Lower lobe of right lung (tissue), 2 donors: ENCODE results near the gene GLCE. TPM values are rescaled to one million over a fixed set of nuclear protein-coding genes. Genes with fewer than 3 reads are reported as not detected.
A peak's percentile ranks its signal among the peaks of the same experiment; 100 is the strongest.

Experiments used
- ATAC-seq, 2 donors: fragments of 200-7000 bp; cut with Tn5 transposase; one replicate each; pipeline ENCODE4 v1.9.1; 2020 to 2022; ENCODE audit warnings: mild to moderate bottlenecking in 2 of 2, moderate library complexity in 2 of 2
- DNase-seq: peaks from one replicate; pipeline ENCODE4 v3.0.0-alpha.2; 2020
- H3K27ac ChIP-seq: fragments of 200-600 bp; one replicate; pipeline ENCODE4 v1.8.0; 2022
- H3K27me3 ChIP-seq: fragments of 200-600 bp; one replicate; pipeline ENCODE4 v1.8.0; 2022; ENCODE audit warnings: low read depth
- H3K36me3 ChIP-seq: fragments of 200-600 bp; one replicate; pipeline ENCODE4 v1.8.0; 2022; ENCODE audit warnings: mild to moderate bottlenecking
- H3K4me1 ChIP-seq: fragments of 200-600 bp; one replicate; pipeline ENCODE4 v1.8.0; 2022
- H3K4me3 ChIP-seq: fragments of 200-600 bp; one replicate; pipeline ENCODE4 v1.8.0; 2022; ENCODE audit warnings: mild to moderate bottlenecking
- H3K9me3 ChIP-seq: fragments of 200-600 bp; one replicate; pipeline ENCODE4 v1.8.0; 2022
- CTCF ChIP-seq: fragments of 200-600 bp; IDR thresholded peaks from one replicate; pipeline ENCODE4 v1.8.0; 2022; ENCODE audit warnings: antibody characterized with exemption, mild to moderate bottlenecking
- intact Hi-C: fragments of 100-400 bp; cut with DNase I; formaldehyde crosslinking; loops from one replicate; pipeline ENCODE4 v1.11.0; 2022
- total RNA-seq: library from RNA; stranded (reverse); fragmentation: NEBNext Ultra II Directional; extraction: Animal tissue kit (Norgen Biotek cat#: 25700); gene quantifications from one replicate; pipeline ENCODE4 v1.2.1, GENCODE V29; 2021
- donor health status: DM: no; HTN: yes; CAD: no; lungs with severe emphysema.

The GLCE gene
- total RNA-seq, 1 donor from 2014 or later = 19.0 TPM

- H3K4me3 ChIP-seq = no peak overlapping the region
- TF ChIP-seq CTCF = no peak
- no peaks in the 10 kb centered on the region for H3K27me3 ChIP-seq
- peak overlapping the region; percentile 67 for H3K27ac ChIP-seq
- no peak for ATAC-seq
- DNase-seq = no peak
- intact Hi-C loops = no loop called here
- H3K36me3 ChIP-seq = no peaks in the 10 kb centered on the region
- peaks cover 30% of the 10 kb centered on the region for H3K4me1 ChIP-seq
- no peaks in the 10 kb centered on the region for H3K9me3 ChIP-seq
Observed at GRCh38 chr15:69132430-69132829, 28.0 kb upstream of the GLCE start.

- Histone ChIP-seq H3K9me3 (no peaks in the 10 kb centered on the region), H3K4me1 (peaks cover 26% of the 10 kb centered on the region), H3K27me3 (no peaks in the 10 kb centered on the region), H3K4me3 (no peak overlapping the region), H3K27ac (no peak overlapping the region), H3K36me3 (no peaks in the 10 kb centered on the region)
- no peak for DNase-seq
- intact Hi-C loops = no loop called here
- no peak for ATAC-seq
- TF ChIP-seq CTCF = no peak
Observed at GRCh38 chr15:69132977-69133861, 27.2 kb upstream of the GLCE start.

GRCh38 chr15:69133862-69134519 lies 26.4 kb upstream of the GLCE start:
- Histone ChIP-seq H3K27ac (no peak overlapping the region), H3K27me3 (no peaks in the 10 kb centered on the region), H3K4me3 (no peak overlapping the region), H3K9me3 (no peaks in the 10 kb centered on the region), H3K36me3 (no peaks in the 10 kb centered on the region), H3K4me1 (peaks cover 19% of the 10 kb centered on the region)
- DNase-seq = no peak
- no peak for ATAC-seq
- no peak for TF ChIP-seq CTCF
- intact Hi-C loops = no loop called here

- H3K4me3 ChIP-seq = no peak overlapping the region
- no peak for TF ChIP-seq CTCF
- intact Hi-C loops = no loop called here
- no peak overlapping the region for H3K27ac ChIP-seq
- peaks cover 13% of the 10 kb centered on the region for H3K4me1 ChIP-seq
- no peaks in the 10 kb centered on the region for H3K27me3 ChIP-seq
- ATAC-seq (no peak), DNase-seq (no peak)
- H3K36me3 ChIP-seq = no peaks in the 10 kb centered on the region
- H3K9me3 ChIP-seq = no peaks in the 10 kb centered on the region
Observed at GRCh38 chr15:69134791-69135190, 25.6 kb upstream of the GLCE start.

- no peak overlapping the region for H3K4me3 ChIP-seq
- peaks cover 13% of the 10 kb centered on the region for H3K4me1 ChIP-seq
- DNase-seq (no peak), ATAC-seq (no peak)
- intact Hi-C loops = no loop called here
- TF ChIP-seq CTCF = no peak
- H3K27ac ChIP-seq = no peak overlapping the region
- H3K27me3 ChIP-seq = no peaks in the 10 kb centered on the region
- H3K36me3 ChIP-seq = no peaks in the 10 kb centered on the region
- no peaks in the 10 kb centered on the region for H3K9me3 ChIP-seq
Observed at GRCh38 chr15:69135499-69135898, 24.9 kb upstream of the GLCE start.
